ENCODE results near the gene C1R.
"Not testable (repeated sequence)": the region's sequence is repeated elsewhere in the genome, so short reads cannot be mapped to it uniquely, and the experiment has no call there.

The C1R gene

DNA sequence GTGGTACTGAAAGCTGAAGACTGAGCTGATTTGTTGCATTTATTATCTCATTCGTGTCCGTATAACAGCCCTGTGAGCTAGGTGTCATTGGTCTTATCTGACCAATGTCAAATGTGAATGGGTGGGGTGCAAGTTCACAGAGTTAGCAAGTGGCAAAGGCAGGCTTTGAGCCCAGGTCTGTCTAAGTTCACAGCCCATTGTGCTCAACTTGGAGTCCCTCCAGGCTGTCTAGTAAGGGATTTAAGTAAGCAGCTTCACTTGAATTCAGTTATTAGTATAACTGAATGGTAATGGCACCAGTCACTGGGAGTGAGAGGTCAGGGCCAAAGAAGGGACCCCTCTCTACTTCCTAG lies 23.3 kb downstream of the C1R start:
- DNase-seq (ENCODE audit: low read depth in 2 of 2, low spot score in 1 of 2), result no peak

DNA sequence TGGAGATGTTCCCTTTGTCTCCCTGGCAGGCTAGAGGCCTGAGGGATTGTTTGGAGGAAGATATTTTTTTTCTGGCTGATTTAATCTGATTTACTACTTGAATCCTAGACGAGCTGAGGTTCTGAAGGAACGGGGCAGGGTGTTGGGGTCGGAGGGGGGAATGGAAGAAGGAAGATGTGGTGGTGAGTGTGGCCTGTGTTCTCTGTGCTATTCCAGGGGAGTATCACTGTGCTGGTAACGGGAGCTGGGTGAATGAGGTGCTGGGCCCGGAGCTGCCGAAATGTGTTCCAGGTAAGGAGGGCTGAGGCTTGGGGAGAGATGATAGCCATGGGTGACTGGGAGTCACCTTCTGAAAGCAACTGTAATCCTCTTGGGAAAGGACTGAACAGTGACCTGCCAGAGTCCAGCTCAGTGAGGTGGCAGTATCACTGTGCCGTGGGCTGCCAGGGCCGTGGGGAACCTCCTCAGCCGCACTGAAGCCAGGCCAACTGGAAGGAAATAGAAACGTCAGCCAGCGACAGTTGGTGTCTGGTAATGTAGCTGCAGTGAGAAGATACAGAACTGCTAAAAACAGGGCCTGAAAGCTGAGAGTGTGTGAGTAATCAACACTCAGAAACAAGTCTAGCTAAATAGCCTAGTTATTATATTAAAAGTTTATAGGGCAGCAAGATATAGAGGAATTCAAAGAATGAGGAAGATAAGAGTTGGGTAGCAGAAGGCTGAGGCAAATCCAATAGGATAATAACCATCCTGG lies 23.8 kb downstream of the C1R start:
- no peak for DNase-seq (ENCODE audit: low read depth in 2 of 2, low spot score in 1 of 2)

DNA sequence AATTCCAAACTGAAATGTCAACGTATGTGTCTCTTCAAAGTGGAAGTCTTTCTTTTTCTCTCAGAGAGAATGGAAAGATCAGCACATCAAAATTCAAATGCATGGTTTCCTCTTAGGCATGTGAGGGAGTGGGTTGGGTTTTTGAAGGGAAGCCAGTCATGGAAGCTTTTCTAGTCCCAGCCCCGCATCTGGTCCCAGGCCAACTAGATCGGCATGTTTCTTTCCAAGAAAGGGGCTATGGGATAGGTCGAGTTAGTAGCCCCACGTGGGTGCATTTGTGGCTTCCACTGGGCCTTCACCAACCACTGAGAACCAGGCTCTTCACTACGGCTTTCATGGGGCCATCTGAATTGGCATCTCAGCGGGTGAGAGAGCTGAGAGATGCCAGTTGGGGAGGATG lies 25.1 kb downstream of the C1R start:
- DNase-seq (ENCODE audit: low read depth in 2 of 2, low spot score in 1 of 2), result no peak

DNA sequence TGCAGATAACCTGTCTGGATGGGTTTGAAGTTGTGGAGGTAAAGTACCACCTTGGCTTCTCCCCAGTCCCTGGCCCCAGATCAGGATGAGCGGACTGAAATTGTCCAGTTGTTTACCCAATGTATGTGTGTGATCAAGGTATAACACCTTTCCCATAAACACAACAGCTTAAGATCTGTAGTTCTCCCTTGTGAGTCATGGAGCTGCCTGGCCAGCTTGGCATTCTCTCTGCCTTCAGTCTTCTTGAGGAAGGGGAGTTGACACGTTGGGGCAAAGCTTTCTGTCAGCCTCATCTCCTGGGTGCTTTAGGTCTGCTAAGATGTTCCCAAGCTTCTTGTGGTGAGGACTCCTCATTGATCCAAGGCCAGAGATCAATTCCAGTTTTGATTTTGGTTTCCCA lies 25.6 kb downstream of the C1R start:
- DNase-seq (ENCODE audit: low read depth in 2 of 2, low spot score in 1 of 2), result no peak

DNA sequence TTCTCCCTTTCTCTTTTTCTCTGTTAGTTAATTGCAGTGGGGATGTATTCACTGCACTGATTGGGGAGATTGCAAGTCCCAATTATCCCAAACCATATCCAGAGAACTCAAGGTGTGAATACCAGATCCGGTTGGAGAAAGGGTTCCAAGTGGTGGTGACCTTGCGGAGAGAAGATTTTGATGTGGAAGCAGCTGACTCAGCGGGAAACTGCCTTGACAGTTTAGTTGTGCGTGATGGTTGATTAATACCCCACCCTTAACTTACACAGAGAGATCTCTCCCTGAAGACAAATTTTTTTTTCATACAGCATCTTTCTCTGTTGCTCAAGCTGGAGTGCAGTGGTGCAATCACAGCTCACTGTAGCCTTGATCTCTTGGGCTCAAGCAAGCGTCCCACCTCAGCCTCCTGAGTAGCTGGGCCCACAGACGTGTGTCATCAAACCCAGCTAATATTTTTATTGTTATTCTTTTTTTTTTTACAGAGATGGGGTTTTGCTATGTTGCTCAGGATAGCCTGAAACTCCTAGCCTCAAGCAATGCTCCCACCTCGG lies 27.1 kb downstream of the C1R start:
- DNase-seq (ENCODE audit: low read depth in 2 of 2, low spot score in 1 of 2), result no peak

DNA sequence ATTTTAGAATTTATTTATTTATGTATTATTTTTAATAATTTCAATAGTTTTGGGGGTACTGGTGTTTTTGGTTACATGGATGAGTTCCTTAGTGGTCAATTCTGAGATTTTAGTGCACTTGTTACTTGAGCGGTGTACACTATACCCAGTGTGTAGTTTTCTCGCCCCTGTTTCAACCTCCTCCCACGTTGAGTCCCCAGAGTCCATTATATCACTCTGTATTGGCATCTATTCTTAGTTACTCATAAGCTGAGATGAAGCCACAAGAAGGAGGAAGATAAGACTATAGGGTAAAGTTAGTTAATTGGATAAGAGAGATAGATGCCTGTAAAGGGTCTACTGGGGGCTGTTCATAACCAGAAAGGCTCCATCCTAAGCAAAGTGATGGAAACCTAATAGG lies 27.7 kb downstream of the C1R start:
- DNase-seq (ENCODE audit: low read depth in 2 of 2, low spot score in 1 of 2), result no peak

DNA sequence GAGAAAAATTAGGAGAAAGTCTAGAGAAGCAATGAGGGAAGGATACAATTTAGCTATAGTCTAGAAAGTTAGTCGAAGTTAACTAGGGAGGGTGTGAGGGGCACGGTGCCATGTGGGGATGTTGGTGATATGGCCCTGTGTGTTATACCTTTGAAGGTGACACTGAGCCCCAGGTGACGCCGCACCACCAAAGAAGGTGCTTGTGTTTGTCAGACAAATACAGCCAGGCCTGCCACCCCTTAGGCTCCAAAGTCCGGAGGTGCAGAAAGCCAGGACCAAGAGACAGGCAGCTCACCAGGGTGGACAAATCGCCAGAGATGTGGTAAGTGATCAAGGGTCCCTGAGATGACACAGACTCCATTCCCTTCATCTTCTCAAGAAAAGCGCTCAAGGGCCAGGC lies 30.6 kb downstream of the C1R start:
- no peak for DNase-seq (ENCODE audit: low read depth in 2 of 2, low spot score in 1 of 2)

DNA sequence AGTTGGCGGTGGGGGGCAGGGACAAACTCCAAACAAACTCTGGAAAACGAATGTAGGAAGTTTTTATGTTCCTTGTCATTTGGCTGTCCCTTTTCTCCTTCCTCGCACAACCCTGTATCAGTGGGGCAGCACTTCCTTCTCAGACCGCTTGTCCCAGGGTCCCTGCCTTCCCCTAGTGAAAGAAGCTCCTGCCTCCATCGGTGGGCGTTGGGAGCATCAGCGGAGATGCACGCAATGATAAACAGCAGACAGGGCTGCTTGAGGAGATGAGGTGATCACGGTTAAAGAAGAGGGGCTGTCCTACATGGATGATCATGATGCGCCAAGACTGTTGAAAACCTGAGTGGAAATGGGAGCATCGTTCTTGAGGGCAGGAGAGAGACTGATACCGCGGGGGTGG lies 31.1 kb downstream of the C1R start:
- no peak for DNase-seq (ENCODE audit: low read depth in 2 of 2, low spot score in 1 of 2)

DNA sequence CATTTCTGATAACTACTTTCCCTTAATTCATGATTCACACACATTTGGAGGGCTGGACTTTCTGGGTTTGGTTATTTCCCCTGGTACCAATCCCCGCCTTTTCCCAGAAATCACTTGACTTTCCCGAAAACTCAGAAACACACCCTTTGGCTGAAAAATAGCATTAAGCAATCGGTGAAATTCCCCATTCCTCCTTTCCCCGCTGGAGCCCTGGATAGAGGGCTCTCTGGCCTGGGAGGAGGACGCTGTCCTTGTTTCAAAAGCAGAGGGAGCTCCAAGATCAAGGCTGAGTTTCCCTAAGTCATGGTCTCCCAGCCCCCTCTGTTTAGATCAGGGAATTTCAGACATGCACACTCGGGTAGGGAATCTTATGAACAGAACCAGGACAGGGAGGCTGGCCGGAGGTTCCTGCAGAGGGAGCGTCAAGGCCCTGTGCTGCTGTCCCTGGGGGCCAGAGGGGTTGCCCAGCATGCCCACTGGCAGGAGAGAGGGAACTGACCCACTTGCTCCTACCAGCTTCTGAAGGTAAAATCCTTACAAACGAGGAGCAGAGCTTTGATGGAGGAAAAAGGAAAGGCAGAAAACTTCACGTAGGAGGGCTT lies 31.8 kb downstream of the C1R start, which contains the start of gene C1S:
C1S (plus strand) TSS at position 366 of the 602 bp plus-strand sequence. CDS start 1,195 bp downstream, outside the sequence.
- no peak for DNase-seq (ENCODE audit: low read depth in 2 of 2, low spot score in 1 of 2)

DNA sequence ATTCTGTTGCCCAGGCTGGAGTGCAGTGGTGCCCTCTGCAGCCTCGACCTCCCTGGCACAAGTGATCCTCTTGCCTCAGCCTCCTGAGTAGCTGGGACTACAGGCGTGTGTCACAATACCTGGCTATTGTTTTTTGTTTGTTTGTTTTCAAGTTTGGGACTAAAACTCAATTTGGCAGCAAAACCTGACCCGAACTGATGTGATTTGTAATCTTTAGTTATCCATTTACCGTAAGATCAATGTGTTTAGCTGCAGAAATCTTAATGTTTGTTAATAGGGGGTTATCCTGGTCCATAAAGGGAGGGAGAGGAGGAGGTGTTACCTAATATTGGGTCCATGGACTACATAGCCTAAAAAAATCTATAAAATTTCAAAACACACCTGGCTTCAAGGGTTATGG lies 32.5 kb downstream of the C1R start:
- DNase-seq (ENCODE audit: low read depth in 2 of 2, low spot score in 1 of 2), result no peak

DNA sequence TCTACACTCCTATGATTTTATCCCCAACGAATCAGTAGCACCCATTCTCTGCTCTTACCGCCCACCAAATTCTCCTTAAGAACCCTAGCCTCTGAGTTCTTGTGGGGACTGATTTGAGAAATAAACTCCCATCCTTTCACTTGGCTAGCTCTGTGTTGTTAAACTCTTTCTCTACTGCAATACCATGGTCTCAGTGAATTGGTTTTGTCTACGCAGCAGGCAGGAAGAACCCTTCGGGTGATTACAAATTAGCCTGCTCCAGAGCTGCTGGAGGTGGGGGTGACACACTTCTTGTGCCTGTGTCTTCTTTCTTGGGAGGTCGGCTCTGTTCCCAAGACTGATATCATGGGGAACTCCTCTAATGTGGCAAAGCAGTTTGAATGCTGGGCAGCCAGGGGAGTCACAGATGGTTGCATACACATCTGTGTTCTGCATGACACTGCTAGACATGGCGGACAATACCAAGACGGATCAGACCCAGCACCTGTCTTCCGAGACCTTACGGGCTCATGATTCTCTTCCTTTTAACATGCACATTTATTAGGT lies 33.3 kb downstream of the C1R start:
- no peak for DNase-seq (ENCODE audit: low read depth in 2 of 2, low spot score in 1 of 2)

DNA sequence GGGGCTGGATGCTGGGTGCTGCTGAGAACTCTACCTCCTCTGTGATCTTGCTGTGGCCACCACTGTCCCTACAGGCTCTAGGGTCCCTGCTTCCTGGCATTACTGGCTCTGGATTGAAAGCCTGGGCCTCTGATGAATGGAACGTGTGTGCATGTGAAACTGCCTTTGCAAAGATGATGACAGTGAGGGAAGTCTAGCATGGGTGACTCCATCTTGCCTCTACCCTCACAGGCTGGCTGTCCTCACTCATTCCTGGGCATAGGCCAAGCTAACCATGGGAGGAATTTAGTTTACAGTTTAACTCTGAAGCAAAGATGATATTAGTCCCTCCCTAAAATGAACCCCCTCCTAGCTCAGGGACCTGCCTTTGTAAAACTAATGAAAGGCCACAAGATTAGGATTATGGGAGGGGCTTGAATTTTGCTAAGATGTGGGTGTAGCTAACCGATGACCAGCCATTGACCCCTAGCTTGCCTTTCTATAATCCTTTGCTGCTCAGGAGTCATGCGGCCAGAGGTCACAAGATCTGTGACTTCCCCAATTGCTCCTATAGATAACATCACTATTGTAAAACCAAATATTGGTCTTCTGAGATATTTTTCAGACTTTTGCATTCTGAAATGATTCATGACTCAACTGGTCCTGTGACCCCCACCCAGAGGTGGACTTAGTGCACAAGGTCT lies 33.9 kb downstream of the C1R start:
- DNase-seq (ENCODE audit: low read depth in 2 of 2, low spot score in 1 of 2), result no peak

DNA sequence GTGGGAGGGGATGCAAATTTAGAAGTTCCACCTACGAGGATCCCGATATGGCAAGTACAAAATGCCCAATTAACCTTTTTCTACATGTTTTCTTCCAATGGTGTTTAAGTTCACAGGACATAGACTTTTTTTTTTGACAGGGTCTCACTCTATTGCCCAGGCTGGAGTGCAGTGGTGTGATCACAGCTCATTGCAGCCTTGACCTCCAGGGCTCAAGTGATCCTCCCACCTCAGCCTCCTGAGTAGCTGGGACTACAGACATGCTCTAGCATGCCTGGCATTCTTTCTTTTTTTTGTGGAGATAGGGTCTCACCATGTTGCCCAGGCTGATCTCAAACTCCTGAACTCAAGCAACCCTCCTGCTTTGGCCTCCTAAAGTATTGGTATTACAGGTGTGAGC lies 36.5 kb downstream of the C1R start:
- DNase-seq (ENCODE audit: low read depth in 2 of 2, low spot score in 1 of 2), result not testable (repeated sequence)

DNA sequence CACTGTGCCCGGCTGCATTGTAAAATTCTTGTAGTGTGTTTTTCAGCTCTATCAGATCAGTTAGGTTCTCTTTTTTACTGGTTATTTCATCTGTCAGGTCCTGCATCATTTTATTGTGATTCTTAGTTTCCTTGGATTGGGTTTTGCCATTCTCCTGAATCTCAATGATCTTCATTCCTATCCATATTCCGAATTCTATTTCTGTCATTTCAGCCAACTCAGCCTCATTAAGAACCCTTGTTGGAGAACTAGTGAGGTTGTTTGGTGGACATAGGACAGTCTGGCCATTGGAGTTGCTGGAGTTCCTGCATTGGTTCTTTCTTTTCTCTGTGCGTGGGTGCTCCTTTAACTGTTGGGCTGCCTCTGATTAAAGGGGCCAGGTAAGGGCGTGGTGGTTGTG lies 37.3 kb downstream of the C1R start:
- DNase-seq (ENCODE audit: low read depth in 2 of 2, low spot score in 1 of 2), result no peak

DNA sequence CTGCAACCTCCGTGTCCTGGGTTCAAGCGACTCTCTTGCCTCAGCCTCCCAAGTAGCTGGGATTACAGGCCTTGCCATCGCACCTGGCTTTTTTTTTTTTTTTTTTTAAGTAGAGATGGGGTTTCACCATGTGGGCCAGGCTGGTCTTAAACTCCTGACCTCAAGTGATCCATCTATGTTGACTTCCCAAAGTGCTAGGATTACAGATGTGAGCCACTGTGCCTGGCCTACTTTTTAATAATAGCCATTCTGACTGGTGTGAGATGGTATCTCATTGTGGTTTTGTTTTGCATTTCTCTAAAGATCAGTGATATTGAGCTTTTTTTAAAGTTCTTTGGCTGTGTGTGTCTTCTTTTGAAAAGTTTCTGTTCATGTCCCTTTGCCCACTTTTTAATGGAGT lies 42.3 kb downstream of the C1R start:
- not testable (repeated sequence) for DNase-seq (ENCODE audit: low read depth in 2 of 2, low spot score in 1 of 2)

DNA sequence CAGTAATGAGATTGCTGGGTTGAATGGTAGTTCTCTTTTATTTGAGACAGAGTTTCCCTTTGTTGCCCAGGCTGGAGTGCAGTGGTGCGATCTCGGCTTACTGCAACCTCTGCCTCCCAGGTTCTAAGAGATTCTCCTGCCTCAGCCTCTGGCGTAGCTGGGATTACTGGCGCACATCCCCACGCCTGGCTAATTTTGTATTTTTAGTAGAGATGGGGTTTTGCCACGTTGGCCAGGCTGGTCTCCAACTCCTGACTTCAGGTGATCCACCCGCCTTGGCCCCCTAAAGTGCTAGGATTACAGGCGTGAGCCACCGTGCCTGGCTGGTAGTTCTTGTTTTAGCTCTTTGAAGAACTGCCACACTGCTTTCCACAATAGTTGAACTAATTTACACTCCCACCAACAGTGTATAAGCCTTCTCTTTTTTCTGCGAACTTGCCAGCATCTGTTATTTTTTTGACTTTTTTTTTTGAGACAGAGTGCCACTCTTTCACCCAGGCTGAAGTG lies 42.7 kb downstream of the C1R start:
- DNase-seq (ENCODE audit: low read depth in 2 of 2, low spot score in 1 of 2), result not testable (repeated sequence)

DNA sequence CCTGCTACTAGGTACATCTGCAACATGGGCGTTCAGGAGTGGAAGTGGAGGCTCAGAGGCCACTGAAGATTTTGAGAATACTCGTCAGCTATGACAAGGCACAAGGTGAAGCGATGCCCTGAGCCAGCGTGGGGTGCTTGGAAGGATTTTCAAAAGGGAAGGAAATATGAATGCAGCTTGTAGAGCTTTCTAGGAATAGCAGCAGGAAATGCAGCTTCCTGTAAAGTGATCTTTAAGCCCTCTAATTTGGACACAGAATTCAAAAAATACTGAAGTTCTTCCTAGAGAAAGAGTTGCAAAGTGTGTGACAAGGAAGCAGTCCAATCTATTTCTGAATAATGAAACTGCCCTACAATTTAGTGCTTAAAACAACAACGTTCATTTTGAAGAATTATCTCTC lies 44.9 kb downstream of the C1R start:
- no peak for DNase-seq (ENCODE audit: low read depth in 2 of 2, low spot score in 1 of 2)

DNA sequence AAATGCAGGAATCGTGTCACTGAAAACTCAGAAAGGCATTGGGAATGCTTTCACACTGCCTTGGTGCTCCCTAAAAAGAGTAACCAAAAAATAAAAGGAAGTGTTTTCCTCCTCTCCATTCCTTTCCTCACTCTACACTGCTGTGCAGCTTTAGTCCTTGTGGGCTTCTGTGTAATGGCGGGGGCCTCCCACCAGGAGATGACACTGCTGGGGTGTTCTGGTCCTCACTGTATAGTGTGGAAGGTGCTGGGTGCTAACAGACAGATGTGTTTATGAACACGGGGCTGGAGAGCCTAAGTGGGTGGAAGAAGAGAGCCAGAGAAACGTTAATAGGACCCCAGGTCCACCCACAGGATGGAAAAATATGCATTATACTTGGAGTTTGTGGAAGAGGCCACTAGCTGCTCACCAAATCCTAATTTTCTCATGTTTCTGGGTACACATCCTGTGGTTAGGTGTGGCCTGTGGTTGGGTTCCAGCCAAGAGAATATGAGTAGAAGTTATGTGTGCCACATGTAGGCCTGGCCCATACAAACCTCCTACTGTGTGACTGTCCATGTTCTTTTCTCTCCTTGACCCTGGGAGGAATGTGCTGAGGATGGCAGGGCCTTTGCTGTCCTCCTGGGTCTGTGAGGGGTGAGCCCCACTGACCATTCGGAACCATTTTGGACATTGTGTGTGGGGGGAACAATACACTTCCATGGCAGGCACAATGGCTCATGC lies 45.7 kb downstream of the C1R start:
- DNase-seq (ENCODE audit: low read depth in 2 of 2, low spot score in 1 of 2), result no peak

DNA sequence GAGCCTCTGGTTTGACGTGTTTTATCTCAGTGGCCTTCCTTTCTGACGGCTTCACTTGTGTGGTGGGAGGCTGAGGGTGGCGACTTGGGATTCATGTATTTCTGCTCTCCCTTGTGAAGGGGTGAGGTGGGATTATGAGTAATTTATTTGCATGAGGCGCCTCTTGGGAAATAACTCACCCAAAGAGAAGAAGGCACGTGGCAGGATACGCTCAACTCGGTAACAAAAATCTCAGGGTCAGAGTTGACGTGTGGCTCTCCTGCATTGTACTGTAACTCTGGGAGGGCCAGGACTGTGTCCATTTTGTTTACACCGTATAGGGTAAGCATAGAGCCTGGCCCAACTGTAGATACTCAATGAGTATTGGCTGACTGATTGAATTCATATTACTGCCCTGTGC lies 46.3 kb downstream of the C1R start:
- no peak for DNase-seq (ENCODE audit: low read depth in 2 of 2, low spot score in 1 of 2)

DNA sequence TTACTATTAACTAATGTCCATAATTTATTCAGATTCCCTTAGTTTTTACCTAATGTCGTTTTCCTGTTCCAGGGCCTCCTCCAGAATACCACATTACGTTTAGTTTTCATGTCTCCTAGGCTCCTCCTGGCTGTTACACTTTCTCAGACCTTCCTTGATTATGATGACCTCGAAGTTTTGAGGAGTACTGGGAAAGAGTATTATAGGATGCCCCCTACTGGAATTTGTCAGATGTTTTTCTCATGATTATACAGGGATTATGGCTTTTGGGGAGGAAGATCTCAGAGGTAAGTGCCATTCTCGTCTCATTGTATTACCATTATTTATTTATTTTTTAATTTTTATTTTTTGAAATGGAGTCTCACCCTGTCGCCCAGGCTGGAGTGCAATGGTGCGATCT lies 49.4 kb downstream of the C1R start:
- DNase-seq (ENCODE audit: low read depth in 2 of 2, low spot score in 1 of 2), result no peak

DNA sequence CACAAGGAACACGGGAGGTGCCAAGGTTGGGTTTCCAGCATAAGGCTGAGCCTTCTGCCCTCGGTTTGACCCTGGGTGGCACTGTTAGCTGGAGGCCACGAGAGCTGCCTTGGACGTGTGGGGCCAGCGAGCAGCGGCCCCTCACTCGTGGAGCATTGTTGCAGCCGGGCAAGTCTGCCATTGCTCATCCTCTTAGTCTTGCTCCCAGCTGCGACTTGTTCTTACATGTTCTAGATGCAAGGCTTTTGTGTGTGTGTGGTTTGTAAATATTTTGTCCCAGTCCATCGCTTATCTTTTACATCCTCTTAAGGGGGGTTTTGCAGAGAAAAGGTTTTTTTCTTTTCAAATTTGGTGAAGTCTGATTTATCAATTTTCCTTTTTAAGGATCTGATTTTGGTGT lies 52.8 kb downstream of the C1R start:
- no peak for DNase-seq (ENCODE audit: low read depth in 2 of 2, low spot score in 1 of 2)

Data from stimulated activated CD8-positive, alpha-beta memory T cell treated with anti-CD3 and anti-CD28 coated beads, Interleukin-4, amount 100 ng/mL, for 4 hours (primary cell).